HG03175 (cell line): ENCODE data around the gene CHTOP.
"Not testable (repeated sequence)": the region's sequence is repeated elsewhere in the genome, so short reads cannot be mapped to it uniquely, and the experiment has no call there.

Source experiments
- ATAC-seq: cut with Tn5 transposase; IDR thresholded peaks from one replicate; pipeline ENCODE4 v1.9.1; 2021; ENCODE audit warnings: mild to moderate bottlenecking, moderate library complexity; ENCODE audit not compliant: unreplicated experiment

Gene CHTOP

DNA sequence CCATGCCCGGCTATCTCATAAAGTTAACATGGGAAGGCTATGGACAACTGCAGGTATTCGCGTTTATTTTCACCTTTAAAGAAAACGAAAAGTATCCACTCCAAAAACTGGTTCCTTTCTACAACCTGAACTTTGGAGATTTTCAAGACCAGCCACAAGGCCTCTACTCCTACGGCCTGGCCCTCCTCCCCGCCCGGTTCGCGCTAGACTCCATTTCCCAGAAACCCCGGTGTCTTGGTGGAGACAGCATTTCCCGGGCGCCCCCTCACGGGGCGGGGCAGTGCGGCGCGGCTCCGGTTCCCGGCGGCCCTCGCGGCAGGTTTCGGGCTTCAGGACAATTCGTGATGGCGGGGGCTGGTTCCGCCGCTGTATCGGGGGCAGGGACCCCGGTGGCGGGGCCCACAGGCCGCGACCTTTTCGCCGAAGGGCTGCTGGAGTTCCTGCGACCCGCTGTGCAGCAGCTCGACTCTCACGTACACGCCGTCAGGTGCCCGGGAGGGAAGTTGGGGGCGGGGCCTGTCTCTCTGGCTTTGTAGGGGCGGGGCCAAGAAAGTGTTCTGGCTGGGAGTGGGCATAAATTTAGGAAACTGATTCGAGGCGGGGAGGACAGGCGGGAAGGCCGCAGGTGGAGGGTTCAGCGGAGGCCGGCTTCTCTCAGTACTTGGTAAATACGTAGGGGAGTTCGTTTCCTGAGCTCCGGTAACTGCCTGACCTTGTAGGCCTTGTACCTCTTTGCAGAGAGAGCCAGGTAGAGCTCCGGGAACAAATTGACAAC is 24.7 kb downstream of the CHTOP start, which contains the start of gene SNAPIN:
SNAPIN (plus strand) TSS at position 304 of the 775 bp plus-strand sequence; CDS start at position 345, 41 bp downstream.
- peak; percentile 96 for ATAC-seq

DNA sequence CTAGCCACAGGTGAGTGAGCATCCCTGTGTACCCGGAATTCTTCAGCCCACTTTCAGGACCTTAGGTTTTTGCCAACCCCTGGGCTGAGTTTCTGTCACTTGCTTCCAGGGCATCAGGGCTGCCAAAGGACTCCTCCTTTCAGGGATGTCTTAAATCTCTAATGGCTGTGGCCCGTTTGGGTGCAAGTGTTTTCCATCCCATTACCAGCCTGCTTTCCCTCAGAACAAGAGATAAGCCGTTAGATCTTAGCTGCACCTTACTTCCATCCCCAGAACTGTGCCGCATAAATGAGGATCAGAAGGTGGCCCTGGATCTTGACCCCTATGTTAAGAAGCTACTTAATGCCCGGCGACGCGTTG is 25.3 kb downstream of the CHTOP start:
- no peak for ATAC-seq

DNA sequence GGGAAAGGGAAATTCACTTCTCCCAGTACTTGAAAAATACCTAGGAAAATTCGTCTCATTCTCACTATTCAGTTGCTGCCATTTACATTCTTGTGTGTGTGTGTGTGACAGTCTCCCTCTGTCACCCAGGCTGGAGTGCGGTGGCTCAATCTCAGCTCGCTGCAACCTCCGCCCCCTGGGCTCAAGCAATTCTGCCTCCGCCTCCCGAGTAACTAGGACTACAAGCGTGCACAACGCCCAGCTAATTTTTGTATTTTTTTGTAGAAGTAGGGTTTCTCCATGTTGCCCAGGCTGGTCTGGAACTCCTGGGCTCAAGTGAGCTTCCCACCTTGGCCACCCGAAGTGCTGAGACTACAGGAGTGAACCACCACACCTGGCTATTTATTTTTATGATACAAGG is 25.8 kb downstream of the CHTOP start:
- no peak for ATAC-seq

DNA sequence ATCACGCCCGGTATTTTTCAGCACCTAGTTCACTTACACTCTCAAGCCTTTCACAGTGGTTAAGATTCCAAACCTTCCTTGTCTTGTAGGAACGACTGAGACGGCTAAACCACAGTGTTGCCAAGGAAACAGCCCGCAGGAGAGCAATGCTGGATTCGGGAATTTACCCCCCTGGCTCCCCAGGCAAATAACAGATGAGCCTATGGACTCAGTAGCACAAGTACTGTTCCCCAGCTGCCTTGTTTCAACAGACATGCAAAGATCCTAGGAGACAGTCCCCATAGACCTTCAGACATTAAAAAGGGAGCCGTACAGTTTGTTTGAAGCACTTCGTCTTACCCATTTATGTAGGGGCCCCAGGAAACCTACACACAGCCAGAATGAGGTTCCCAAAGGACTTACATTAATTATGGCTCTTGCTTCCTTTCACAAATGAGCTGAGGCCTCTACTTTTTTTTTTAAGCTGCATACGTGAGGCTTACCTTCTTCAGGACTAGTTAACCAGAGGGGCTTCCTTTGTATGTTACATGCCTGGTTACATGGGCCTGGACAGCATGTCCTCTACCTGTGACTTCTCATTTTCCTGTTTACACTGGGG is 27.3 kb downstream of the CHTOP start:
- ATAC-seq, result no peak

DNA sequence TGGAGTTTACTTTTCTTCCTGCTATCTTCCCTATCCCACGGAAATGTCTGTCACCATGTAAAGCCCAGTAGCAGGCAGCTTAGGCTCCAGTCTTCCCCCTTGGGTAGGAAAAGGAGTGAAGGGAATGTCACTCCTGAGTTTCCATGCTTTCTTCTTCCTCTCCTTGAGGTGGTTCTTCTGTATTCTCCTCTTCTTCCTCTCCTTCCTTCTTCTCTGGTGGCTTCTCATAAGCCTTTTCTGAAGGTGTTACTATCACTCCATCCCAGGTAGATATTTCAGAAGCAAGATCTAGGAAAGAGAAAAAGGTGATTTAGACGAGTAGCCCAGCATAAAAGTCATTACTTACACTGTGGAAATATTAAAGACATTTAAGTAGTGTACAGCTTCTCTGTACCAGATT is 28.4 kb downstream of the CHTOP start:
- ATAC-seq, result no peak

DNA sequence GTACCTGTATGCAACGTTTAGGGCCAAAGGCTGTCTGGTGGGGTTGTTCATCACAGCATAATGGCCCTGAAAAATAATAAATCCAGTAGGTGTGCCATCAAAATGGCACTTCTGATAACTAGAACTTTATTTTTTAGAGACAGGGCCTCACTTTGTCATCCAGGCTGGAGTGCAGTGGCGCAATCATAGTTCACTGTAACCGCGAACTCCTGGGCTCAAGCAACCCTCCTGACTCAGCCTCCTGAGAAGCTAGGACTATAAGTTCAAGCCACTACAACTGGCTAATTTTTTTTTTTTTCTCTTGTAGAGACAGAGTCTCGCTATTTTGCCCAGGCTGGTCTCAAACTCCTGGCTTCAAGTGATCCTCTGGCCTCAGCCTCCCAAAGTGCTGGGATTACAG is 29.3 kb downstream of the CHTOP start:
- no peak for ATAC-seq

DNA sequence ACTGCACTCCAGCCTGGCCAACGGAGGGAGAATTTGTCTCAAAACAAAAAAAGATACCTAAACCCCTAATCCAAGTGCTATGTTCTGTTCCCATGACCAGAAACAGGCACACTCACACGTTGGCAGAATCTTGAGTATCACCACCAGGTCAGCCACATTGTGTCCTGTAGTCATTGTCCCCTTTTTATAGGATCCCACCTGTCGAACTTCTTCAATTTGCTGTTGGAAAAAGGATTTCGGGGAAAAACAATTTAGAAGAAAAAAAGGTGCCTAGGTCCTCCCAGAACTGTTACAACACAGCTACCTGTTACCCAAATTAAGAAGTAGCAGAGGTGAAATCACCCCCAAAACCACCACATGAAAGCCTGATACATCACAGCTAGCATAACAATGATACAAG is 33.6 kb downstream of the CHTOP start:
- ATAC-seq, result no peak

DNA sequence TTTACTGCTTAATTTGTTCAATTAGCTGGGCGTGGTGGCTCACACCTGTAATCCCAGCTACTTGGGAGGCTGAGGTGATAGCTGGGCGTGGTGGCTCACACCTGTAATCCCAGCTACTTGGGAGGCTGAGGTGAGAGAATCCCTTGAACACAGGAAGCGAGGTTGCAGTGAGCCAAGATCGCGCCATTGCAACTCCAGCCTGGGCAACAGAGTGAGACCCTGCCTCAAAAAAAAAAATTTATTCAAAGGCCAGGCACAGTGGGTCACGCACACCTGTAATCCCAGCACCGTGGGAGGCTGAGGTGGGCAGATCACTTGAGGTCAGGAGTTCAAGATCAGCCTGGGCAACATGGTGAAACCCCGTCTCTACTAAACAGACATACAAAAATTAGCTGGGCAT is 34.8 kb downstream of the CHTOP start:
- not testable (repeated sequence) for ATAC-seq

DNA sequence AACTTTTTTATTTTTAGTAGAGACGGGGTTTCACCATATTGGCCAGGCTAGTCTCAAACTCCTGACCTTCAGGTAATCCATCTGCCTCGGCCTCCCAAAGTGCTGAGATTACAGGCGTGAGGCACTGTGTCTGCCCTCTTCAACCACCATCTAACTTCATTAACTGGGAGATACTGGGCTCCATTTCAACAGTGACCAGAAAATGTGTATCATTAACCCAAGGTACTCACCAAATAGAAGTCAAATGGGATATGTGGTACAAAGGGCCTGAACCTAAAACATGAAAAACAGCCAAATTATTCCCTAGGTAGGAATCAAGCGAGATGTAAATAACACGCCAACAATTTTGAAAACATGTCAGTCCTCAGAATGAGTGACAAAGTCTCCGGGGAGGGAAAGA is 35.7 kb downstream of the CHTOP start:
- ATAC-seq, result no peak

DNA sequence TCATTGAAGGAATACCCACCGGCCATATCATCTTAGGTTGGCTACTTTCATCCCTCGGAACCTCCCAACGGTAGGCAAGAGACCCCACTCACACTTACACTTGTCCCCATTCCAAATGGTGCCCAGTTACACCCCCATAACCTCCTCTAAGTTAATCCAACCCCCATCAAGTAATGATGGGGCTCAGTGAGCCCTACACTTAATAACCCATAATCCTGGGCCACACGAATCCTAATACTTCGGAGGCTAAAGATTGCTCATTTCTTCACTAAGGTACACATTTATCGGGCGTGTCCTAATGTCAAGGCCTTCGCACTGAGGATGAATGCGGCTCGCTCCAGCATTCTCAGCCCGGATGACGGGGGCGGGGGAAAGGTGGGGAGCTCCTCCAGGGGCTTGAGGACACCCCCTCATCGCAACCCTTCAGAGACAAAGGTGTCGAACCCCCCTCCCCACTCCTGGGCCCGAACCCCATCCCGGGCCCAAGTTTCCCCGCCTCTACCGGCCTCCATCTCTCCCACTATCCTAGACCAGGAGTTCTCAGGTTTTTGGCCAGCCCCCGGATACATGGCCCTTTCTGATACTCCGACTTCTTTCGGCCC is 36.5 kb downstream of the CHTOP start:
- no peak for ATAC-seq

DNA sequence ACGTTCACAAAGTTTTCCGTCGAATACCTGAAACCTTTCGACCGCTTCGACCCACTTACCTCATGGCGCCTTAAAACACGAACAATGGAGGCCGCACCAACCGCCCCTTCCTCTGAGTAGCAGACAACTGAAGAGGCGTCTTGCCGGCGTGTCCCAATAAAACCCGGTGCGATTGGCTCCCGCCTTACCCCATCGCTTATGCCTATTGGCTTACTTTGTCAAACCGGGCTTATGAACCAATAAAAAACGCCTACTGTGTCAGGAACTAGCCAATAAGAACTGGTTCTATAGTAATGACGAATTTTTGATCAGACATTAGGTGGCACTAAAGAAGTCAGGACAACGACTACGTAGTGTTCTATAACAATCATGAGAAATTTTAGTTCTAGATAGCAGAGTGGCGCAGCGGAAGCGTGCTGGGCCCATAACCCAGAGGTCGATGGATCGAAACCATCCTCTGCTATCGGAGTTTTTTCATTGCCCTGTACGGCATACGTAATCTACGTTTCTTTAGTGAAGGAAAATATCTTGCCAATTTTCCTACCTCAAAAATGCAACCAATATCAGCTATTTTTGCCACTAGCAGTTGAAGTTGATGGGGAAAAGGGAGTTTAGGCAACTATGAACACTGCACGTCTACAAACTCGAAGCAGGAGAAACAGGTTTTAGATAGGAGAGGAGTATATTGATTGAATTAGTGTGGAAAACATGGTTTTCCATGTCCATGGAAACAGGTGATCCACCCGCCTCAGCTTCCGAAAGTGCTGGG is 37.2 kb downstream of the CHTOP start, which contains the start of gene ILF2:
ILF2 (minus strand) TSS at position 135 of the 769 bp plus-strand sequence; CDS start at position 64, 71 bp downstream.
- ATAC-seq, result peak; percentile 94

DNA sequence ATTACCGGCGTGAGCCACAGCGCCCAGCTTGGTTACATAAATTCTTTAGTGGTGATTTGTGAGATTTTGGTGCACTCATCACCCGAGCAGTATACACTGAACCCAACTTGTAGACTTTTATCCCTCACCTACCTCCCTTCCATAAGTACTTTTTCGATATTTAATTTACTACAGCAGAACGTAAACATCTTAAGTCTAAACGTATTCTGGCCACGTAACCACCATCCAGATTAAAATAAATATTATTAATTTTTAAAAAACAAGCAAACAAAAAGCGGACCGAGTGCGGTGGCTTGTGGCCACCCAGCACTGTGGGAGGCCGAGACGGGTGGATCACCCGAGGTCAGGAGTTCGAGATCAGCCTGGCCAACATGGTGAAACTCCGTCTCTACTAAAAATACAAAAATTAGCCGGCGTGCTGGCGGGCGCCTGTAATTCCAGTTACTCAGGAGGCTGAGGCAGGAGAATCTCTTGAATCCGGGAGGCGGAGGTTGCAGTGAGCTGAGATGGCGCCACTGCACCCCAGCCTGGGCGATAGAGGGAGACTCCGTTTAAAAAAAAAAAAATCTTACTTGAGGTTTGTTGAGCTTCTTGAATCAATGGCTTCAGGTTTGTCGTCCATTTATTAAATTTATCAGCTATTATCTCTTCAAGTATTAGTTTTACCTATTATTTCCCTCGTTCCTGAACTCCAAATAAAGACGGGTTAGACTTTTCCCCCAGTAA is 37.9 kb downstream of the CHTOP start:
- peak; percentile 13 for ATAC-seq

DNA sequence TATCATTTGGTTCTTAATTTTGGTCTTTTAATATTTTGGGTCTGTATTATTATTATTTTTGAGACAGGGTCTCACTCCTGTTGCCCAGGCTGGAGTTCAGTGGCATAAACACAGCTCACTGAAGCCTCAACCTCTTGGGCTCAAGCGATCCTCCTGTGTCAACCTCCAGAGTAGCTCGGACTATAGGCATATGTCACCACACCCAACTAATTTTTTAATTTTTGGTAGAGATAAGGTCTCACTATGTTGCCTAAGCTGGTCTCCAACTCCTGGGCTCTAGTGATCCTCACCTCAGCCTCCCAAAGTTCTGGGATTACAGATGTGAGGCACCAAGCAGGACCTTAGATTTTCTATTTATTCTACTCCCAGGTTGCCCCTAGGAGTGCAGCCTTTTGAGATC is 39.6 kb downstream of the CHTOP start:
- ATAC-seq, result no peak

DNA sequence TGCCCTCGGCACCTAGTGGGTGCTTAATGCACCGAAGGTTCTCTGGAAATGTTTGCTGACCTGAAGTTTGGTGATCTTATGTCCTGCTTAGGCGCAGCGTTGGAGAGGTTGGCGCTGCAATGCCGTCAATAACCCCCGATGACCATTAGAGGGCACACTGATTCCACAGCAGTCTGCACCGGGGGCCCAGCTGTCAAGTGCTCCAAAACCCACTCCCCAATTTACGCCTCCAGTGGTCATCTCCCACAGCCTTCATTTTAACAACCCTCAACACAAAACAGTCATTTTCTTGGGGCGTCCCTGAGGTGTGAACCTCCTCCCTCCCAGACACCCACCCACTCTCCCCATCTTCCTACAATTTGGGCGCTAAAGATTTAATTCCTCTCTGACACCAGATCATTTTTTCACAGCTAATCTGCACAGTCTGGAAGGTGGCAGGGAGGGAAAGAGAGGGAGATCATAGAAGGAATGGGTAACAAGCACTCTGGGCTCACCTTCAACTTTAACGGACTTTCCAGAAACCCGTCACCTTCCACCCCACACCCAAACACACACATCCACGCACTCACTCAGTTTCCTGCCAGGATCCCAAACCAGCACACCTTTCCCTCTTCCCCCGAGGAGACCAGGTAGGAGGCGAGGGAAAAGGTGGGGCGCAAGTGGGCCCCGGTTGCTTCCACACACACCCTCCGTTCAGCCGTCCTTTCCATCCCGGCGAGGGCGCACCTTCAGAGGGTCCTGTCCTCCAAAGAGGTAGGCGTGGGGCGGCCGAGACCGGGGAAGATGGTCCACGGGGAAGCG is 44.1 kb downstream of the CHTOP start:
- no peak for ATAC-seq

DNA sequence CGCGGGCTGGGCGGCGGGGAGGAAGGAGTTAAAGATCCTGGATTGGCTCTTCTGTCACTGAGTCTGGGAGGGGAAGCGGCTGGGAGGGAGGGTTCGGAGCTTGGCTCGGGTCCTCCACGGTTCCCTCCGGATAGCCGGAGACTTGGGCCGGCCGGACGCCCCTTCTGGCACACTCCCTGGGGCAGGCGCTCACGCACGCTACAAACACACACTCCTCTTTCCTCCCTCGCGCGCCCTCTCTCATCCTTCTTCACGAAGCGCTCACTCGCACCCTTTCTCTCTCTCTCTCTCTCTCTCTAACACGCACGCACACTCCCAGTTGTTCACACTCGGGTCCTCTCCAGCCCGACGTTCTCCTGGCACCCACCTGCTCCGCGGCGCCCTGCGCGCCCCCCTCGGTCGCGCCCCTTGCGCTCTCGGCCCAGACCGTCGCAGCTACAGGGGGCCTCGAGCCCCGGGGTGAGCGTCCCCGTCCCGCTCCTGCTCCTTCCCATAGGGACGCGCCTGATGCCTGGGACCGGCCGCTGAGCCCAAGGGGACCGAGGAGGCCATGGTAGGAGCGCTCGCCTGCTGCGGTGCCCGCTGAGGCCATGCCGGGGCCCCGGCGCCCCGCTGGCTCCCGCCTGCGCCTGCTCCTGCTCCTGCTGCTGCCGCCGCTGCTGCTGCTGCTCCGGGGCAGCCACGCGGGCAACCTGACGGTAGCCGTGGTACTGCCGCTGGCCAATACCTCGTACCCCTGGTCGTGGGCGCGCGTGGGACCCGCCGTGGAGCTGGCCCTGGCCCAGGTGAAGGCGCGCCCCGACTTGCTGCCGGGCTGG is 44.9 kb downstream of the CHTOP start, which contains the start of gene NPR1:
NPR1 (plus strand) TSS at position 170 of the 818 bp plus-strand sequence; CDS start at position 591, 421 bp downstream.
- no peak for ATAC-seq

DNA sequence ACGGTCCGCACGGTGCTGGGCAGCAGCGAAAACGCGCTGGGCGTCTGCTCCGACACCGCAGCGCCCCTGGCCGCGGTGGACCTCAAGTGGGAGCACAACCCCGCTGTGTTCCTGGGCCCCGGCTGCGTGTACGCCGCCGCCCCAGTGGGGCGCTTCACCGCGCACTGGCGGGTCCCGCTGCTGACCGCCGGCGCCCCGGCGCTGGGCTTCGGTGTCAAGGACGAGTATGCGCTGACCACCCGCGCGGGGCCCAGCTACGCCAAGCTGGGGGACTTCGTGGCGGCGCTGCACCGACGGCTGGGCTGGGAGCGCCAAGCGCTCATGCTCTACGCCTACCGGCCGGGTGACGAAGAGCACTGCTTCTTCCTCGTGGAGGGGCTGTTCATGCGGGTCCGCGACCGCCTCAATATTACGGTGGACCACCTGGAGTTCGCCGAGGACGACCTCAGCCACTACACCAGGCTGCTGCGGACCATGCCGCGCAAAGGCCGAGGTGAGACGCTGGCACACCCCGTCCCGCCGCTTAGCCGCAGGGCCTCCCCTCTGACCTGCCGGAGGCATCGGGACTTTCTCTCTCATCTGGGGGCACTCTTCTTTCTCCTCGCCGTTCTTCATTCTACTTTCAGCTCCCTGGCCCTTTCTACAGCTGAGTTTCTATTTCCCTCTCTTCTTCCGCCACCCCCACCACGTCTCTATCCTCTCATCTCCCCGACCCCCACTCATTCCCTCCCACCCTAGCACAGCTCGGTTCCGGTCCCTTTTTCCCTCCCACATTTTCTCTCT is 45.7 kb downstream of the CHTOP start:
- no peak for ATAC-seq

DNA sequence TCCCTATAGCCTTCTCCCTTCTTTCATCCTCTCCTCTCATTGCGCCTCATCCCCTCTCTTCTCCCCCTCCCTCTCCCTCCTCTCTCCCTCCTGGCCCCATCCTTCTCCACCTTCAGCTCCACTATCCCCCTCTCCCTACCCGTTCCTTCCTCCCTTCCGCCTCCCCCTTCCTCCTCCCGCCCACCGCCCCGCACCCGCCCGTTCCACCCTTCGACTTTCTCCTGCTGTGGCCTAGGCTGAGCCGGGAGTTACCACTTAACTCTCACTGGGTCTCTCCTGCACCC is 46.2 kb downstream of the CHTOP start:
- ATAC-seq, result no peak

DNA sequence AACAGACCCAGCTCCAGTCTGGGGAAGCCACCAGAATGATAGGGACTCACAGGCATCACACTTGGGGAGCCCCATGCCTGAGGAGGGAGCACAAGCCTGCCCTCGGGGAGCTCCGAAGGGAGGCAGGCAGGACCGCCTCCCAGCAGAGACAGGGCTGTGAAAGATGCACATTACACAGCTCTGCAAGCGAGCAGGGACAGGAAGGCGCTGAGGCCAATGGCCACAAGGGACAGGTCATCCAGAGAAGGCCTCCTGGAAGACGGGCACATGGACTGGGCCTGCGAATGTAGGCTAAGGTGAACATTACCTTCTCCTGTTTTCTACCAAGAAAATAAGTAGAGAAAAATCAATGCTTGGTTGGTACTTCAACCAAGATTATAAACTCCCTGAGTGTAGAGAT is 48.9 kb downstream of the CHTOP start:
- ATAC-seq, result no peak
